H1 (cell line): ENCODE measurements around the gene STAT3.

Experiments
- CEBPB ChIP-seq: IDR thresholded peaks from 2 replicates; pipeline ENCODE4 v1.6.1; 2012; ENCODE audit warnings: low read depth, low read length
- POLR2A ChIP-seq, 2 experiments: IDR thresholded peaks; 1 replicate in 1 of 2; 2 replicates in 1 of 2; pipeline ENCODE4 v1.6.1; 2011; ENCODE audit warnings: low read depth in 2 of 2, low read length in 2 of 2, mild to moderate bottlenecking in 2 of 2; ENCODE audit errors: control extremely low read depth in 1 of 2
- RFX5 ChIP-seq: IDR thresholded peaks from 2 replicates; pipeline ENCODE4 v1.6.1; 2011; ENCODE audit warnings: low read depth, low read length, improper control_type of control experiment, borderline replicate concordance
- SUZ12 ChIP-seq: fragments of 200-600 bp; sonication (generic); IDR thresholded peaks from 2 replicates; pipeline ENCODE4 v1.6.1; 2012; ENCODE audit warnings: mild to moderate bottlenecking, inconsistent platforms, low read length, moderate library complexity, mixed read lengths
- TAF1 ChIP-seq: IDR thresholded peaks from 2 replicates; pipeline ENCODE4 v1.6.1; 2011; ENCODE audit warnings: mild to moderate bottlenecking, low read depth, low read length
- YY1 ChIP-seq: IDR thresholded peaks from 2 replicates; pipeline ENCODE4 v1.6.1; 2011; ENCODE audit warnings: low read depth, mild to moderate bottlenecking, low read length
- TF ChIP-seq, protein P1 (sequence below): IDR thresholded peaks from 2 replicates; pipeline ENCODE4 v1.6.1; 2012; ENCODE audit warnings: inconsistent platforms
- TF ChIP-seq, protein P2 (sequence below), 3 experiments: IDR thresholded peaks; 1 replicate in 2 of 3; 2 replicates in 1 of 3; pipeline versions ENCODE4 v1.5.1 to v1.6.1; 2011; ENCODE audit warnings: low read length in 3 of 3, mild to moderate bottlenecking in 3 of 3, inconsistent platforms in 2 of 3, low read depth in 1 of 3, moderate library complexity in 1 of 3; ENCODE audit not compliant: insufficient read depth in 1 of 3; ENCODE audit errors: control extremely low read depth in 1 of 3

DNA sequence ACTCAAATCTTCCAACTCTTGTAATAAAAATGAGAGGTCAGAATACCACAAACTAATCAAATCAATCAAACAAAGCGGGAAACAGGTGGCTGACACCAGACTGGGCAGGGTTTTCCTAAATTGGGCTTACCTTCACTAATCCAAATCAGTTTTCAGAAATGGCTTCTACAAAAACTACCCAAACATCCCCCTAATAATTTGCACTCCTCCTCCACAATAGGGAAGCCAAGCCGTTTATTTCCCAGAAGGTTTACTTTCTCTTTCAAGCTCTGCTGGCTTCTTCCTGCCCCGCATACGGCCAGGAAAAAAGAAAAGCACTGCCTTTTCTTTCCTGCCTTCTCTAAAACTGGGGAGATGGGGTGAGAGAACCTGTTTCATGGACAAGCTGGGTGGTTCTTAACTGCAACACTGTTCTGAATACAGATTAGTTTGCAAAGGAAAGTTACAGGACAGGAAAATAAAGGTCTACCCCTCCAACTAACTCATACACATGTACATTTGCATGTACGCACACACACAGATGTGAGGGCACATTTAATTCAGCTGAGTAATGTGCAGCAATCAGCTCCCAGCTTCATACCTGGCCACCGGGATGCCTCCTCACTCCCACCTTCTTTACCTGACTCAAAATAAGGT, 9.2 kb downstream of the STAT3 start:
- no peak for TF ChIP-seq RFX5
- no peak for TF ChIP-seq YY1
- no peak for TF ChIP-seq TAF1
- no peak for TF ChIP-seq POLR2A (IDR thresholded peaks at IDR 0.05; ENCODE audit: control extremely low read depth in 1 of 2, low read depth in 2 of 2, low read length in 2 of 2)
- no peak for TF ChIP-seq SUZ12
- TF ChIP-seq CEBPB: no peak
- TF ChIP-seq, protein P1, sequence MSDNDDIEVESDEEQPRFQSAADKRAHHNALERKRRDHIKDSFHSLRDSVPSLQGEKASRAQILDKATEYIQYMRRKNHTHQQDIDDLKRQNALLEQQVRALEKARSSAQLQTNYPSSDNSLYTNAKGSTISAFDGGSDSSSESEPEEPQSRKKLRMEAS: no peak
- TF ChIP-seq, protein P2, sequence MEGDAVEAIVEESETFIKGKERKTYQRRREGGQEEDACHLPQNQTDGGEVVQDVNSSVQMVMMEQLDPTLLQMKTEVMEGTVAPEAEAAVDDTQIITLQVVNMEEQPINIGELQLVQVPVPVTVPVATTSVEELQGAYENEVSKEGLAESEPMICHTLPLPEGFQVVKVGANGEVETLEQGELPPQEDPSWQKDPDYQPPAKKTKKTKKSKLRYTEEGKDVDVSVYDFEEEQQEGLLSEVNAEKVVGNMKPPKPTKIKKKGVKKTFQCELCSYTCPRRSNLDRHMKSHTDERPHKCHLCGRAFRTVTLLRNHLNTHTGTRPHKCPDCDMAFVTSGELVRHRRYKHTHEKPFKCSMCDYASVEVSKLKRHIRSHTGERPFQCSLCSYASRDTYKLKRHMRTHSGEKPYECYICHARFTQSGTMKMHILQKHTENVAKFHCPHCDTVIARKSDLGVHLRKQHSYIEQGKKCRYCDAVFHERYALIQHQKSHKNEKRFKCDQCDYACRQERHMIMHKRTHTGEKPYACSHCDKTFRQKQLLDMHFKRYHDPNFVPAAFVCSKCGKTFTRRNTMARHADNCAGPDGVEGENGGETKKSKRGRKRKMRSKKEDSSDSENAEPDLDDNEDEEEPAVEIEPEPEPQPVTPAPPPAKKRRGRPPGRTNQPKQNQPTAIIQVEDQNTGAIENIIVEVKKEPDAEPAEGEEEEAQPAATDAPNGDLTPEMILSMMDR (IDR thresholded peaks at IDR 0.05; ENCODE audit: control extremely low read depth in 1 of 3, insufficient read depth in 1 of 3, low read depth in 1 of 3, low read length in 3 of 3): no peak
